Prostate gland (tissue), 2 donors: Measurements from ENCODE around the gene ECEL1.

ENCODE experiments used
- POLR2A ChIP-seq: fragments of 450-650 bp; IDR thresholded peaks from one replicate; pipeline ENCODE4 v1.6.1; 2016; ENCODE audit warnings: antibody characterized with exemption, mild to moderate bottlenecking
- POLR2AphosphoS5 ChIP-seq: sonication (generic); formaldehyde crosslinking; IDR thresholded peaks from one replicate; pipeline ENCODE4 v1.6.1; 2017; ENCODE audit warnings: antibody characterized with exemption
- TF ChIP-seq, protein P1 (sequence below), 4 experiments: fragments of 200-600 bp in 2 of 4; fragments of 450-650 bp in 2 of 4; sonication (generic) in 2 of 4; IDR thresholded peaks; 1 replicate in 3 of 4; 2 replicates in 1 of 4; pipeline ENCODE4 v1.5.1; 2016 to 2019; ENCODE audit warnings: antibody characterized with exemption in 4 of 4, mild to moderate bottlenecking in 2 of 4, moderate library complexity in 2 of 4

DNA sequence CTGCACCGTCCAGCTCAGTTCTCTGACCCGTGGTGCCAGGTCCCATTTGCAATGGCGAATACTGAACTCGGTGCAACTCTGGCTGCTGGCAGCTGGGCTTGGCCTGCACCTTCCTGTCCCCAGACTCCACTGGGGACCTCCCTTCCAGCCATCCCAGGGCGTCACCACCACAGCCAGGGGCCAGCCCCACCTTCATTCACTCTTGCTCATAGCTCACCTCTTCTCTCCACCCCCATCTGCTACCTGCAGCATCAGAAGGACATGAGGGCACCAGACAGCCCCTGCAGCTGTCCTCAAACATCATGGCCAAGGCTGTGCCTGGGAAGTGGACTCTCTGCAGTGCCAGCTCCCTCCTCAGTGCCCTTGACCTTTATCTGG, 47.9 kb downstream of the ECEL1 start:
- TF ChIP-seq, protein P1, sequence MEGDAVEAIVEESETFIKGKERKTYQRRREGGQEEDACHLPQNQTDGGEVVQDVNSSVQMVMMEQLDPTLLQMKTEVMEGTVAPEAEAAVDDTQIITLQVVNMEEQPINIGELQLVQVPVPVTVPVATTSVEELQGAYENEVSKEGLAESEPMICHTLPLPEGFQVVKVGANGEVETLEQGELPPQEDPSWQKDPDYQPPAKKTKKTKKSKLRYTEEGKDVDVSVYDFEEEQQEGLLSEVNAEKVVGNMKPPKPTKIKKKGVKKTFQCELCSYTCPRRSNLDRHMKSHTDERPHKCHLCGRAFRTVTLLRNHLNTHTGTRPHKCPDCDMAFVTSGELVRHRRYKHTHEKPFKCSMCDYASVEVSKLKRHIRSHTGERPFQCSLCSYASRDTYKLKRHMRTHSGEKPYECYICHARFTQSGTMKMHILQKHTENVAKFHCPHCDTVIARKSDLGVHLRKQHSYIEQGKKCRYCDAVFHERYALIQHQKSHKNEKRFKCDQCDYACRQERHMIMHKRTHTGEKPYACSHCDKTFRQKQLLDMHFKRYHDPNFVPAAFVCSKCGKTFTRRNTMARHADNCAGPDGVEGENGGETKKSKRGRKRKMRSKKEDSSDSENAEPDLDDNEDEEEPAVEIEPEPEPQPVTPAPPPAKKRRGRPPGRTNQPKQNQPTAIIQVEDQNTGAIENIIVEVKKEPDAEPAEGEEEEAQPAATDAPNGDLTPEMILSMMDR (IDR thresholded peaks at IDR 0.05): peak in 1 of 4 experiments; percentile 6
- TF ChIP-seq POLR2AphosphoS5 (no peak), POLR2A (no peak)
